Naive thymus-derived CD8-positive, alpha-beta T cell (primary cell): Measurements from ENCODE around the gene MYCN. TPM values are rescaled to one million over a fixed set of nuclear protein-coding genes. Genes with fewer than 3 reads are reported as not detected.
"Not testable (repeated sequence)": the region's sequence is repeated elsewhere in the genome, so short reads cannot be mapped to it uniquely, and the experiment has no call there.

Experiments used
- ATAC-seq, 2 donors: fragments of 150-1000 bp; cut with Tn5 transposase in 1 of 2; sonication (Bioruptor Pico), chemical (Tn5 transposase) in 1 of 2; 1 replicate in 1 of 2; 2 replicates in 1 of 2; pipeline ENCODE4 v1.10.0; 2021; ENCODE audit warnings: mild to moderate bottlenecking in 2 of 2, moderate library complexity in 2 of 2
- POLR2A ChIA-PET: fragments of 350-600 bp; sonication (Branson Sonifier 250); formaldehyde crosslinking; loops from one replicate; lab custom pipeline; 2021; ENCODE audit warnings: antibody characterized with exemption; lab: Charles Lee
- DNase-seq, 10 donors: peaks; one replicate each; pipeline versions ENCODE4 v3.0.0 to v3.0.0-alpha.2; 2020 to 2022
- H3K27ac Mint-ChIP-seq, 10 donors: one replicate each; pipeline ENCODE4 v1.8.0; 2020 to 2022; ENCODE audit warnings: mild to moderate bottlenecking in 10 of 10, mixed read lengths in 10 of 10, moderate library complexity in 4 of 10, inconsistent platforms in 1 of 10
- H3K27me3 Mint-ChIP-seq, 5 donors: one replicate each; pipeline ENCODE4 v1.8.0; 2021 to 2022; ENCODE audit warnings: mixed read lengths in 5 of 5
- H3K36me3 Mint-ChIP-seq, 3 donors: one replicate each; pipeline ENCODE4 v1.8.0; 2020 to 2022; ENCODE audit warnings: mixed read lengths in 3 of 3, mild to moderate bottlenecking in 2 of 3, inconsistent platforms in 1 of 3
- H3K4me1 Mint-ChIP-seq, 4 donors: one replicate each; pipeline ENCODE4 v1.8.0; 2021 to 2022; ENCODE audit warnings: mixed read lengths in 4 of 4
- H3K4me3 Mint-ChIP-seq, 10 donors: one replicate each; pipeline ENCODE4 v1.8.0; 2020 to 2022; ENCODE audit warnings: mild to moderate bottlenecking in 10 of 10, mixed read lengths in 10 of 10, moderate library complexity in 6 of 10, inconsistent platforms in 1 of 10
- H3K9me3 Mint-ChIP-seq, 9 donors: one replicate each; pipeline ENCODE4 v1.8.0; 2020 to 2022; ENCODE audit warnings: mixed read lengths in 9 of 9, mild to moderate bottlenecking in 3 of 9, inconsistent platforms in 1 of 9, moderate library complexity in 1 of 9
- polyA plus RNA-seq, 3 donors: library from polyadenylated mRNA; unstranded; fragments of 300-500 nt; fragmentation: Illumina TruSeq; gene quantifications; one replicate each; pipeline ENCODE4 v1.2.3, GENCODE V29; 2021
- total RNA-seq, 8 experiments: library from RNA in 2 of 8; stranded (reverse) in 2 of 8; gene quantifications; one replicate each; pipeline ENCODE4 v1.2.3 and lab custom pipeline; 2021 to 2026

Gene MYCN
- total and polyA plus RNA-seq, 5 experiments from 2014 or later, result 0.16 to 0.58 TPM; not detected in 3

GRCh38 chr2:15911686-15912085 is 28.7 kb upstream of the MYCN start:
- peaks cover 0 to 2% (median 0%) of the 10 kb centered on the region in 9 donors for H3K9me3 Mint-ChIP-seq
- DNase-seq (no peak), ATAC-seq (no peak)
- H3K27ac Mint-ChIP-seq, result no peak overlapping the region
- peaks cover 0 to 4% (median 3%) of the 10 kb centered on the region in 5 donors for H3K27me3 Mint-ChIP-seq
- no peak overlapping the region for H3K4me3 Mint-ChIP-seq
- POLR2A ChIA-PET, result no interaction called here
- no peaks in the 10 kb centered on the region for H3K36me3 Mint-ChIP-seq
- H3K4me1 Mint-ChIP-seq, result no peaks in the 10 kb centered on the region

GRCh38 chr2:15912203-15912602 is 28.1 kb upstream of the MYCN start:
- Mint-ChIP-seq H3K4me1 (no peaks in the 10 kb centered on the region), H3K27me3 (peaks cover 0 to 4% (median 3%) of the 10 kb centered on the region in 5 donors), H3K4me3 (no peak overlapping the region), H3K9me3 (peaks cover 0 to 2% (median 0%) of the 10 kb centered on the region in 9 donors), H3K36me3 (no peaks in the 10 kb centered on the region), H3K27ac (no peak overlapping the region)
- ATAC-seq (no peak), DNase-seq (no peak)
- POLR2A ChIA-PET, result no interaction called here

- POLR2A ChIA-PET, result no interaction called here
Observed at GRCh38 chr2:15913146-15913545, 27.2 kb upstream of the MYCN start.

GRCh38 chr2:15914596-15915385 is 25.6 kb upstream of the MYCN start:
- no peak overlapping the region for H3K4me3 Mint-ChIP-seq
- DNase-seq (no peak), ATAC-seq (no peak)
- H3K27me3 Mint-ChIP-seq, result peaks cover 0 to 9% (median 7%) of the 10 kb centered on the region in 5 donors
- H3K4me1 Mint-ChIP-seq, result no peaks in the 10 kb centered on the region
- peaks cover 0 to 2% (median 0%) of the 10 kb centered on the region in 9 donors for H3K9me3 Mint-ChIP-seq
- H3K27ac Mint-ChIP-seq, result no peak overlapping the region
- H3K36me3 Mint-ChIP-seq, result no peaks in the 10 kb centered on the region
- POLR2A ChIA-PET, result no interaction called here

More at GRCh38 chr2:15913146-15913545, 27.2 kb upstream of the MYCN start:
- Mint-ChIP-seq H3K36me3 (no peaks in the 10 kb centered on the region), H3K9me3 (peaks cover 0 to 2% (median 0%) of the 10 kb centered on the region in 9 donors), H3K27ac (no peak overlapping the region), H3K27me3 (peaks cover 0 to 3% (median under 1%) of the 10 kb centered on the region in 5 donors), H3K4me1 (no peaks in the 10 kb centered on the region), H3K4me3 (no peak overlapping the region)
- no peak for DNase-seq
- no peak for ATAC-seq

- peaks cover 0 to 15% (median 9%) of the 10 kb centered on the region in 5 donors for H3K27me3 Mint-ChIP-seq
- H3K4me1 Mint-ChIP-seq, H3K27ac Mint-ChIP-seq, DNase-seq, H3K36me3 Mint-ChIP-seq, ATAC-seq, POLR2A ChIA-PET, H3K9me3 Mint-ChIP-seq, H3K4me3 Mint-ChIP-seq: not testable (repeated sequence)
Observed at GRCh38 chr2:15915546-15915945, 24.8 kb upstream of the MYCN start.

GRCh38 chr2:15916336-15916735 is 24.0 kb upstream of the MYCN start:
- Mint-ChIP-seq H3K9me3 (peaks cover 0 to 2% (median 0%) of the 10 kb centered on the region in 9 donors), H3K4me3 (no peak overlapping the region), H3K4me1 (no peaks in the 10 kb centered on the region), H3K36me3 (no peaks in the 10 kb centered on the region), H3K27me3 (peaks cover 0 to 18% (median 9%) of the 10 kb centered on the region in 5 donors), H3K27ac (no peak overlapping the region)
- no peak for ATAC-seq
- no peak for DNase-seq
- POLR2A ChIA-PET, result no interaction called here

GRCh38 chr2:15918761-15919356 is 21.5 kb upstream of the MYCN start:
- no peak overlapping the region for H3K4me3 Mint-ChIP-seq

GRCh38 chr2:15919716-15920434 is 20.5 kb upstream of the MYCN start:
- no peaks in the 10 kb centered on the region for H3K36me3 Mint-ChIP-seq
- H3K9me3 Mint-ChIP-seq, result no peaks in the 10 kb centered on the region
- H3K27me3 Mint-ChIP-seq, result peaks cover 2 to 20% (median 9%) of the 10 kb centered on the region in 5 donors
- H3K4me1 Mint-ChIP-seq, result no peaks in the 10 kb centered on the region
- DNase-seq, result no peak
- H3K4me3 Mint-ChIP-seq, result no peak overlapping the region
- POLR2A ChIA-PET, result no interaction called here
- H3K27ac Mint-ChIP-seq, result no peak overlapping the region
- ATAC-seq, result no peak

More at GRCh38 chr2:15918761-15919356, 21.5 kb upstream of the MYCN start:
- H3K27ac Mint-ChIP-seq, result no peak overlapping the region
- no peaks in the 10 kb centered on the region for H3K4me1 Mint-ChIP-seq
- H3K27me3 Mint-ChIP-seq, result peaks cover 2 to 20% (median 10%) of the 10 kb centered on the region in 5 donors
- DNase-seq, result no peak
- no peak for ATAC-seq
- POLR2A ChIA-PET, result no interaction called here
- H3K9me3 Mint-ChIP-seq, result no peaks in the 10 kb centered on the region
- H3K36me3 Mint-ChIP-seq, result no peaks in the 10 kb centered on the region

- Mint-ChIP-seq H3K36me3 (no peaks in the 10 kb centered on the region), H3K4me1 (no peaks in the 10 kb centered on the region), H3K9me3 (no peaks in the 10 kb centered on the region), H3K4me3 (no peak overlapping the region), H3K27me3 (peaks cover 2 to 20% (median 9%) of the 10 kb centered on the region in 5 donors), H3K27ac (peak overlapping the region in 1 of 10 donors; percentile 36)
- ATAC-seq (no peak), DNase-seq (no peak)
- POLR2A ChIA-PET, result no interaction called here
Observed at GRCh38 chr2:15920696-15921095, 19.7 kb upstream of the MYCN start.

- H3K9me3 Mint-ChIP-seq, result no peaks in the 10 kb centered on the region
- no peak overlapping the region for H3K4me3 Mint-ChIP-seq
- POLR2A ChIA-PET, result no interaction called here
- no peak overlapping the region for H3K27ac Mint-ChIP-seq
- H3K4me1 Mint-ChIP-seq, result no peaks in the 10 kb centered on the region
- no peak for ATAC-seq
- no peak for DNase-seq
- peaks cover 2 to 24% (median 10%) of the 10 kb centered on the region in 5 donors for H3K27me3 Mint-ChIP-seq
- H3K36me3 Mint-ChIP-seq, result no peaks in the 10 kb centered on the region
Observed at GRCh38 chr2:15923597-15923996, 16.8 kb upstream of the MYCN start.

- no peak overlapping the region for H3K4me3 Mint-ChIP-seq
- no peaks in the 10 kb centered on the region for H3K9me3 Mint-ChIP-seq
- H3K27me3 Mint-ChIP-seq, result peaks cover 1 to 11% (median 3%) of the 10 kb centered on the region in 5 donors
- POLR2A ChIA-PET, result no interaction called here
- ATAC-seq (no peak), DNase-seq (no peak)
- H3K36me3 Mint-ChIP-seq, result no peaks in the 10 kb centered on the region
- H3K27ac Mint-ChIP-seq, result no peak overlapping the region
- H3K4me1 Mint-ChIP-seq, result no peaks in the 10 kb centered on the region
Observed at GRCh38 chr2:15925819-15926218, 14.5 kb upstream of the MYCN start.

- no peak overlapping the region for H3K27ac Mint-ChIP-seq
- H3K4me3 Mint-ChIP-seq, result no peak overlapping the region
- H3K9me3 Mint-ChIP-seq, result no peaks in the 10 kb centered on the region
- H3K27me3 Mint-ChIP-seq, result peaks cover 0 to 8% (median 3%) of the 10 kb centered on the region in 5 donors
- no peaks in the 10 kb centered on the region for H3K36me3 Mint-ChIP-seq
- no peaks in the 10 kb centered on the region for H3K4me1 Mint-ChIP-seq
- ATAC-seq (no peak), DNase-seq (no peak)
- POLR2A ChIA-PET, result no interaction called here
Observed at GRCh38 chr2:15926252-15926651, 14.1 kb upstream of the MYCN start.
